Astrocyte of the hippocampus (primary cell): Measurements from ENCODE around the gene SLC4A2.
"Not testable (repeated sequence)": the region's sequence is repeated elsewhere in the genome, so short reads cannot be mapped to it uniquely, and the experiment has no call there.

ENCODE experiments used
- DNase-seq: peaks from one replicate; pipeline ENCODE4 v3.0.0; 2011; ENCODE audit warnings: low read depth, low spot score

Gene SLC4A2

DNA sequence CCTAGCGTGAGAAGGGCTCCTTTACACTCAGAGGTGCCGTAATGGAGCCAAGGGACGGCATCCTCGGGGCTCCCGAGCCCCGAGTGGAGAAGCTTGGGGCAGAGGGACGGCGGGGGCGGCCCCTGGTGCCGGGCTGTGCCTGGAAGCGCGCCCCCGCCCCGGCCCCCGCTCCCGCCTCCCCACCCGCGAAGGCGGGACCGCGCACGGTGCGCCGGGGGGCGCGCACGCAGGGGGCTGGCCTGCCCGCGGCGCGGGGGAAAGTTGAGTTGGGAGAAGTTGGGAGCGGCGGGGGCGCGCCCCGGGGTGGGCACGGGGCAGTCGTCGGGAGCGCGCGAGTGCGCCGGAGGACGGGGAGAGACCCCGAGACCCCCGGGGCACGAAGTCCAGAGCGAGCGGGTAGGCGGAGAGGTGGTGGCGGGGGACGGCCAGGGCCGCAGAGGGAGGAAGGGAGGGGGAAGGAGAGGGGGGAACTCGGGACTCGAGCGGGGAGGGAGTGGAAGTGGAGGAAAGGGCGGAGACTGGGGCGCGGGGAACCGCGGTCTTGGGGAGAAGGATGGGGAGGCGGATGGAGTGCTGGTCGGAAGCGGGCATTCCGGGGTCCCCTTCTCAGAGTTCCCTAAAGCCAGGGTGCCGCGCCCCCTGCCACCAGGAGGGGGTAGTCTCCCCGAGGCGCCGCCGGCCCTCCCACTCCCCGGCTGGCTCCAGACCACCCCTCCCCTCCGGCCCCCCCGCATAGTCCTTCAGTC, at the start of gene SLC4A2:
Gene SLC4A2, plus strand, starts transcription at position 223 of the 746 bp plus-strand sequence. CDS start 2,399 bp downstream, outside the sequence.
- DNase-seq, result peak; percentile 93

DNA sequence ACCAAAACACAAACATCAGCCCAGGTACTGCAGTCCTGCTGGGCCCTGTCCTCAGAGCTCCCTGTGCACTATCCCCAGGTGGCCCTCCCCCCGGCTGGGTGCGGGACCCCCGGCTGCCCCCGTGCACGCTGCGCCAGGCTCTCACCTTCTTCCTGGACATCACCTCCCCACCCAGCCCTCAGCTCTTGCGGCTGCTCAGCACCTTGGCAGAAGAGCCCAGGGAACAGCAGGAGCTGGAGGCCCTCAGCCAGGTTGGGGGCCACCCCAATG, 49.4 kb upstream of the SLC4A2 start:
- no peak for DNase-seq

DNA sequence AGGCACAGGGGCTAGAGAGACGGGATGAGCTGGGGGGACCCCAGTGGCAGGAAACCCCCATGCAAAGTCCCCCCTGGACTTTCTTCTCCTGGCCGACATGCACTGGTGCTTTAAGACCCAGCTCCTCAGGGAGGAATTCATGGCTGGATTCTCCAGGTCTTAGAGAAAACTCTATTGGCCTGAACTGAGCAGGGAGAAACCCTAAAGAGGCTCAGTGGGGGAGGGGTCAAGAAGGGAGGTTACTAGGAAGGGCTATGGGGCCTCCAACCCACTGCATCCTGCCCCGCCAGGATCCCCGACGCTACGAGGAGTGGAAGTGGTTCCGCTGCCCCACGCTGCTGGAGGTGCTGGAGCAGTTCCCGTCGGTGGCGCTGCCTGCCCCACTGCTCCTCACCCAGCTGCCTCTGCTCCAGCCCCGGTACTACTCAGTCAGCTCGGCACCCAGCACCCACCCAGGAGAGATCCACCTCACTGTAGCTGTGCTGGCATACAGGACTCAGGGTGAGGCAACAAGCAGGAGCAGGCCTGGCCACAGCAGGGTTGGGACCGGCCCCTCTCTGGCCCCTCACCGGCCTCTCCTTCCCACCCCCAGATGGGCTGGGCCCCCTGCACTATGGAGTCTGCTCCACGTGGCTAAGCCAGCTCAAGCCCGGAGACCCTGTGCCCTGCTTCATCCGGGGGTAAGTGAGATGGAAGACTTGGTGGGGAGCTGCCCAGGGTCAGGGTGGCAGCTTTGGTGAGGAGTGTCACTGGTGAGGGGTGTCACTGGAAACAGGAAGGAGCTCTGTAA, 48.9 kb upstream of the SLC4A2 start:
- peak; percentile 38 for DNase-seq

- no peak for DNase-seq
These were observed 48.3 kb upstream of the SLC4A2 start for GRCh38 chr7:151011097-151011409.

DNA sequence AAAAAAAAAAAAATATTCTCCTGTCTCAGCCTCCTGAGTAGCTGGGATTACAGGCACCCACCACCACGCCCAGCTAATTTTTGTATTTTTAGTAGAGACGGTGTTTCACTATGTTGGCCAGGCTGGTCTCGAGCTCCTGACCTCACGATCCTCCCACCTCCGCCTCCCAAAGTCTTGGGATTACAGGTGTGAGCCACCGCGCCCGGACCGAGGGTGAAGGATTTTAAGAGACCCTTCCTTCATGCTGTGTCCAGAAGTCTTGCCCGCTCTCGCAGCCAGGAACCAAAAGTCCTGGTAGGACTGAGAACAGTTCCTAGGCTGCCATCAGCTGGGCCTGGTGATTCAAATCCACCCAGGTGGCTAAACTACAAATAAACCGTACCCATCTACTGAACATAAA, 47.8 kb upstream of the SLC4A2 start:
- not testable (repeated sequence) for DNase-seq

- no peak for DNase-seq
These were observed 47.2 kb upstream of the SLC4A2 start for GRCh38 chr7:151012031-151012692.

DNA sequence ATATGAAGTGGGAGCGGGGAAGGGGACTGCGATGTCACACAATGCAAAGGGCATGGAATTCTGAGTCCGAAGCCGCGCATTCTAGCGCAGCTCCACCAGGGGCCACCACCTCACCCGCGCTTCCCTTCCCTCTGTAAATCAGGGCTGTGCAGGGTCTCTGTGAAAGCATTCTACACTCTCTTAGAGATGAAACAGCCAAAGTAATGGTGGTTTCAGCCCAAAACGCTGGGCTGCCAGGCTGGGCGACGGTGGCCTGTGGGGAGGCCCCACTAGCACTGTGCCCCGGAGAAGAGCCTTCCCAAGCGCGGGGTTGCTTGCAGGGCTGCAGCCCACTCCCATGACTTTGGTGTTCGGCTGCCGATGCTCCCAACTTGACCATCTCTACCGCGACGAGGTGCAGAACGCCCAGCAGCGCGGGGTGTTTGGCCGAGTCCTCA, 46.5 kb upstream of the SLC4A2 start:
- DNase-seq, result peak; percentile 62

GRCh38 chr7:151013356-151013732, 46.0 kb upstream of the SLC4A2 start:
- no peak for DNase-seq

GRCh38 chr7:151013733-151014497, 45.5 kb upstream of the SLC4A2 start:
- DNase-seq, result peak; percentile 82

- no peak for DNase-seq
These were observed 44.4 kb upstream of the SLC4A2 start for GRCh38 chr7:151014950-151015349.

- no peak for DNase-seq
These were observed 43.4 kb upstream of the SLC4A2 start for GRCh38 chr7:151015967-151016366.

- DNase-seq, result no peak
These were observed 42.9 kb upstream of the SLC4A2 start for GRCh38 chr7:151016505-151016904.

- DNase-seq, result no peak
These were observed 42.4 kb upstream of the SLC4A2 start for GRCh38 chr7:151016942-151017341.

- no peak for DNase-seq
These were observed 41.9 kb upstream of the SLC4A2 start for GRCh38 chr7:151017370-151017952.

- DNase-seq, result peak; percentile 76
These were observed 41.4 kb upstream of the SLC4A2 start for GRCh38 chr7:151017953-151018420.

DNA sequence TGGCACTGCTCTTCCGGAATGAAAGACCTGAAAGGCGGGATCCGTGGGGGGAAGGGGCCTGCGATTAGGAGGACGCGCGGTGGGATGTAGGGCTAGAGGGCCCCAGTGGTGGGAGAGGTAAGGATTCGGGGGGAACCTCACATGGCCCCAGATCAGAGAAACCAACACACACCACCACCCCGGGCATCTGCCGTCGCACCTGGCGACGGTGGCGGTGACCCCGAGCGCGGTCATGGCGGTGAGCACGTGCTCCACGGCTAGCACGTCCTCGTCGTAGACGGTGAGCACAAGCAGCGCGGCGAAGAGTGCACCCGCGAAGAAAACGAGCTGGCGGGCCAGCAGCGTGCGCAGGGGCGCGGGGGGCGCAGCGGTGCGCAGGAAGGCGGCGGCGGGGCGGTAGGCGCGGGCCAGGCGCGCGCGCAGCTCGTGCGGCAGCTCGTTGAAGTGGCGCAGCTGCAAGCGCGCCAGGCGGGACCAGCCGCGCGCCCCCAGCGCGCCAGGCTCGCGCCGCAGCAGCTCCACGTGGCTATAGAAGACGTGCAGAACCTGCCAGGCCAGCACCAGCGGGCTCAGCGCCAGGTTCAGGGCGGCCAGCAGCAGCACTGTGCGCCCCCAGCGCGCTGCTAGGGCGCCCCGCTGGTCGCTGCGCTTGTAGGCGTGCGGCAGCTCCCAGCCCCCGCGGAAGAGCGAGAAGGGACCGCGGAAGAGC, 40.8 kb upstream of the SLC4A2 start:
- peak; percentile 60 for DNase-seq

- no peak for DNase-seq
These were observed 40.3 kb upstream of the SLC4A2 start for GRCh38 chr7:151019130-151019447.

- DNase-seq, result no peak
These were observed 39.2 kb upstream of the SLC4A2 start for GRCh38 chr7:151020231-151020630.

DNA sequence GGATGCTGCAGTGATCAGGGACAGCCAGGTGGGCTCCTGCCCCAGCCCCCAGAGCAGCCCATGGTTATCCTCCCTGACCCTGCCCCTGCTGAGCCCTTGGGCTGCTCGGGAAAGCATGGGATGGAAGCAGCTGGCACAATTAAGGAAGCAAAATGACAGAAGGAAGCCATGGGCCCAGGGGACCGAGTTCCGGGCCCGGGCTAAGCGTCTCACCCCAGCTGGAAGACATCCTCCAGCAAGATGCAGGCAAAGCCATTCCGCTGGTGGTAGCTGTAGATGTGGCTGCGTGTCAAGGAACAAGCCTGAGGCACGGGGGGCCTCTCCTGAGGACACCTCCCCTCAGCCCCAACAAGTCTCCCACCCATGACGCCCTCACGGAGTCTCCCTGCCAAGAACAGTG, 36.2 kb upstream of the SLC4A2 start:
- DNase-seq, result no peak

- no peak for DNase-seq
These were observed 34.8 kb upstream of the SLC4A2 start, which contains the start of gene ATG9B for GRCh38 chr7:151024435-151025056. Gene ATG9B, minus strand, starts transcription at chr7:151024494. Its CDS starts 71 bp downstream, at chr7:151024423.
